A673 (cell line): ENCODE measurements around the gene ZFYVE1.
"Not testable (repeated sequence)": the region's sequence is repeated elsewhere in the genome, so short reads cannot be mapped to it uniquely, and the experiment has no call there.

Source experiments
- CTCF ChIP-seq: fragments of 300-800, 200-600 bp; sonication (generic); conservative IDR thresholded peaks from 2 replicates; pipeline ENCODE4 v1.5.1; 2017; ENCODE audit warnings: low read depth, mild to moderate bottlenecking, antibody characterized with exemption, low read length, moderate library complexity, mixed read lengths
- EZH2 ChIP-seq: fragments of 200-600 bp; sonication (generic); IDR thresholded peaks from 2 replicates; pipeline ENCODE4 v1.6.1; 2017; ENCODE audit warnings: borderline replicate concordance, low read depth, mild to moderate bottlenecking, mixed read lengths, antibody characterized with exemption, low read length; ENCODE audit not compliant: poor library complexity, severe bottlenecking

GRCh38 chr14:73016011-73016410 lies 10.9 kb downstream of the ZFYVE1 start:
- TF ChIP-seq CTCF, EZH2: not testable (repeated sequence)
